Activated gamma-delta T cell (primary cell): ENCODE data around the gene CHRNG.
"Not testable (repeated sequence)": the region's sequence is repeated elsewhere in the genome, so short reads cannot be mapped to it uniquely, and the experiment has no call there.

Source experiments
- DNase-seq: peaks from one replicate; lab custom pipeline; 2025; lab: John Stamatoyannopoulos, UW

Gene CHRNG

DNA sequence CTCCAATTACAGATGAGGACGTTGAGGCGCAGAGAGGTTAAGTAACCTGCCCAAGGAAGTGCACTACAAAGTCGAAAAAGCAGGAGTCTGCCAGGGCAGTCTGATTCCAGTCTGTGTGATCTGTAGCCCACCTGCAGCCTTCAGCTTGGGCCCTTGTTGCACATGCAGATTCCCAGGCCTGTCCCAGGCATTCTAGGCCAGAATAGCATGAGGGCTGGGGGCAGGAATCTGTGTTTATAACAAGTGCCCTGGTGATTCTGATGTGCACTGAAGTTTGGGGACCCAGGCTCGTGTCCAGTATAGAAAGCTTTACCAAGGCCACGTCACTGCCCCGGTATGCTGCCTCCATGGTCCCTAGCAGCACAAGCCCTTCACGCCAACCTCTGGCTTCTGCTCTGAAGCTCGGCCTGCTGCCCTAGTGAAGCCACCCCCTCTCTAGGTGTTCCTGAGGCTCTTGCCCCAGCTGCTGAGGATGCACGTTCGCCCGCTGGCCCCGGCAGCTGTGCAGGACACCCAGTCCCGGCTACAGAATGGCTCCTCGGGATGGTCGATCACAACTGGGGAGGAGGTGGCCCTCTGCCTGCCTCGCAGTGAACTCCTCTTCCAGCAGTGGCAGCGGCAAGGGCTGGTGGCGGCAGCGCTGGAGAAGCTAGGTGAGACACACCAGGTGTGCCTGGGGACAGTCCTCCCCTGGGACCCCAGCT is 4.6 kb downstream of the CHRNG start:
- DNase-seq: no peak

- DNase-seq: no peak
These were observed 5.2 kb downstream of the CHRNG start for GRCh38 chr2:232544674-232545073.

DNA sequence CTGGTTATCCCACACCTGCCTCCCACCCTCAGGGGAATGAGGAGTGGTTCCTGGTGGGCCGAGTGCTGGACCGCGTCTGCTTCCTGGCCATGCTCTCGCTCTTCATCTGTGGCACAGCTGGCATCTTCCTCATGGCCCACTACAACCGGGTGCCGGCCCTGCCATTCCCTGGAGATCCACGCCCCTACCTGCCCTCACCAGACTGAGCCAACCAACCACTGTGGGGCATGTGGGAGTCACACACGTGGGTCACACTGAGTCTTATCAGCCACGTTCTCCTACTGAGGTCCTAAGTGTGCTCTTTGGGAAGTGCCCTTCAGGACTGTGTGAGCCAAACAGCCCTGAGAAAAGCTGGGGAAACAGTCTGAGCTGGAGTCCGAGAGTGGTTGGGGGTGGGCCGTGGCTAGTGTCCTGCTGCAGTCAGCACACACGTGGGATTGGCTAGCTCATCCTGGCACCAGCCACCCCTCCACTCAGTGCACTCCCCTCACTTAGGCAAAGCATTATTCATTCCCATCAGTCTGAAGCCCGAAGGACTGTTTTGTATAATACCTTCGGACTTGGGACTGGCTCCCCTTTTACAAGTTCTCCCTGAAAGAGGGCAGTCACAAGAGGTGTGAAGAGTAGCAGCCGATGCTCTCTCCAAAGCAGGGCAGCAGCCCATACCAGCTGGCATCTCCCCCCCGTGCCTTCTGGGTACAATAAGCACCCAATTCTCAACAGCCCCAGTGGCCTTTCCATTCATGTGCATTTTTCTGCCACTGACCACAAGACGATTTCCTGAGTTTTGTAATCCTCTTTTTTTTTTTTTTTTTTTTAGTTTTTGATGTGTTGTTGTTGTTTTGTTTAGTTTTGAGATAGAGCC is 6.3 kb downstream of the CHRNG start:
- no peak for DNase-seq

- DNase-seq: no peak
These were observed 8.5 kb downstream of the CHRNG start for GRCh38 chr2:232547991-232548390.

GRCh38 chr2:232549655-232550353 is 10.3 kb downstream of the CHRNG start:
- no peak for DNase-seq

DNA sequence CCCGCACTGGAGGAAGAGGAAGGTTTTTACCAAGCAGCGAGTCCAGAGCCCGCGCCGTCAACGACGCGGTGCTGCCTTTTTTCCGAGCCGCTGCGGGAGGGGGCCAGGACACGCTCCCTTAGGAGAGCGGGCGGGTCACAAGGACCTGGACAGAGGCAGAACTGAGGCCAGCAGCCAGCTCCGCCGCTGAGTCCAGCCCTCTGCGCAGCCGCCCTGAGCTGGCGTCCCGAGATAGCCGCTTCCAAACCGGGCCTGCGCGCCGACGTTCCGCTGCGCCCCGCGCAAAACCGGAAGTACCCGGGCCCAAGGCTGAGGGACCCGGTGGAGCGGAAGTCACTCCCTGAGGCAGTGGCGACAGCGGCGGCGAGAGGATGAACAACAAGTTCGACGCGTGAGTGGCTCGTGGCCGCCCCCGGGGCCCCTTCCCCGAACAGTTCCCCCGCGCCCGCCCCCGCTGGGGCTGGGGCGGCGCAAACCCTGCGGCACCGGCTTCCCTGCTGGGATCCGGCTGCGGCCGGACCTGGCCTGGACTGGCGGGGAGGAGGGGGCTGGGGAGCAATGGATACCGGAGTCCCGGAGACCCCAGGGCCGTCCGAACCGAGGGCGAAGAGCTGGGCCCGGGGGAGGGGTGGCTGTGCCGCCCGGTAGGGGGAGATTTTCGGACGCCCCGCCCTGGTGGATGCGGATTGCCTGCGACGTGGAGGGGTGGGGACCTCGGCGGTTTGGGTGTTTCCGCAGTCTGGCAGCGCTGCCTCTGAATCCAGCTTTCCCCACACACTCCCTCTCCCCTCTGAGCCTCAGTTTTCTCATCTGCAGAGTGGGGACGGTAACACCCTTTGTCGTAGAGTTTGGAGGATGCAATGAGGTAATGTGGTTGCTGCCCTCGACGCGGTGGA is 11.1 kb downstream of the CHRNG start, which contains the start of the genes EIF4E2 and TIGD1:
EIF4E2 (plus strand) TSS at position 336 of the 896 bp plus-strand sequence; CDS start at position 372, 36 bp downstream.
TIGD1 (minus strand) TSS at position 204 of the 896 bp plus-strand sequence. CDS start 675 bp downstream, outside the sequence.
- DNase-seq: peak; percentile 81

- DNase-seq: no peak
These were observed 11.8 kb downstream of the CHRNG start for GRCh38 chr2:232551250-232551638.

- no peak for DNase-seq
These were observed 12.3 kb downstream of the CHRNG start for GRCh38 chr2:232551776-232552175.

GRCh38 chr2:232556426-232556825 is 16.9 kb downstream of the CHRNG start:
- DNase-seq: no peak

DNA sequence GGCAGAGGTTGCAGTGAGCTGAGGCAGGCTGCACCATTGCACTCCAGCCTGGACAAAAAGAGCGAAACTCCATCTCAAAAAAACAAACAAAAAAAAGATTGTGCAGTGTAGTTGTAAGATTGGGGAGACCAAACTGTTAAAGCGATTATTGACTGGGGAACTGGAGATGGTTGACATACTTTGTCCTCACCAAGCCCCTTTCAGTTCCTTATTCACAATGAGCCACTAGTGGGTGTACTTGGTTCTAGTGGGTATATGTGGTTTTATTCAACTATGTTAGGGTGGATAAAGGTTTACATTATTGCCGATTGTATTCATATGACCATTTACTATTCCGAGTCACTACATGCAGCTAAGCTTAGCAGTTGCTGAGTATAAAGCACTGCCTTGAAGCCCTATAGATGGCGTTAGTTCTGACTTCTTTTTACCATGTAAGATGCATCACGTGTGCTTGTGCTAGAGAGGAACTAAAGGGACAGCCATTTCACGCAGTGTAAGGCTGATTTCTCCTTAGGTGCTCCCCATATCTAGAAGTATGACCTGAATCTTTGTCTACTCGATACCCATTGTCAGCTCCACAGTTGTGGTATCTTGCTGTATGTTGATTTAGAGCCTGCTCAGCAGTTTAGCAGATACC is 23.1 kb downstream of the CHRNG start:
- no peak for DNase-seq

GRCh38 chr2:232563580-232563979 is 24.1 kb downstream of the CHRNG start:
- DNase-seq: no peak

DNA sequence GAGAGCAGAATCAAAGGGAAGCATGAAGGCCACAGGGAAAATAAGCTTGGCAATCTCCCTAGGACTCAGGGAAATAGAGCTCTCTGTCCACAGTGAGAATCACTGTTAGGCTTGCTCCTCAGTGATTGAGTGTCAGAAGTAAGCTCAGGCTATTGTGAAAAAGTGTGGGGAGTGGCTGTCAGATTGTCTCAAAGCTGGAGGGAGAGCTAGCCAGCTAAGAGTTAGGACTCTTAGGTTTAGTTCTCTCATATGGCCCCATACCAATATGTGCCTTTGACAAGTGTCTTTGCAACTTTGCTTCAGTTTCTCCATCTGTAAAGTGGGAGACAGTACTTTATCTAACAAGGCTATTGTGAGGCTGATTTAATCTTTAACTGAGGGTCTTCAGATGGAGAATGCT is 28.2 kb downstream of the CHRNG start:
- no peak for DNase-seq

DNA sequence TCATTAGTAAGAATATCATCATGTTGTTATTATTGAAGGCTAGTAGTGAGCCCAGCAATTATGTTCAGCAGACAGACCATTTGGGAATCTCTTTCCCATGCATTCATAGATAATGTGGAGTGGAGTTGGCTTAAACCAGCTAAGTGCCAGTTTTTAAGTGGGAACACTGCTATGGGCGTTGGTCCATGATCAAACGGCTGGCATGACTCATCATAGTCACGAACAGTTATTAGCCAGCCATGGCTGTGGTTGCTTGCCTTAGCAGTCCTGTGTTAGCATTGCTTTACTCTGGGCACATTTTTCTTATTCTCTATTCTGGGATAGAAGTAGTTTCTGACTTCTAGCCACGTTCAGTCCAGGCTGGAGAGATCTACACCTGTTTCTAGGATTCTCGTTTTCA is 28.7 kb downstream of the CHRNG start:
- no peak for DNase-seq

GRCh38 chr2:232569541-232569940 is 30.0 kb downstream of the CHRNG start:
- no peak for DNase-seq

- not testable (repeated sequence) for DNase-seq
These were observed 31.0 kb downstream of the CHRNG start for GRCh38 chr2:232570481-232570880.

DNA sequence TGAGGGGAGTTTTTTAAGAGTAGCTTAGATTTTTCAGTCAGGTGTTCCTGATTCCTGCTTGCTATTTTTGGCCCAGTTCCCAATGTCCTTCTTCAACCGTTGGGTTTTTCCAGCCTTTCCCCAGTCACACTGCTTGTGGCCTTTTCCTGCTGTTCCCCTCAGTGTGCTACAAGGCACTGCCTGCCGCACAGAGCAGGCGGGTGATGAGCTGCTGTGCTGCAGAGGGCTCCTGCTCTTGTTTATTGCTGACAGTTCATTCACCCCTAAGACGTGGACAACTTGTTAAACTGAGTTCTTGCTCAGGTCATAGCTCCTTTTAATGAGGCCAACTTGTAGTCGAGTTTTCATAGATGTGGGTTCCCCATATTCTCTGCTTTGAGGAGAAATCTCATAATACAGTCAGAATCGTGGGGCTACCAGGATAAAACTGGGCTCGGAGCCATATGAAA is 31.6 kb downstream of the CHRNG start:
- DNase-seq: no peak

DNA sequence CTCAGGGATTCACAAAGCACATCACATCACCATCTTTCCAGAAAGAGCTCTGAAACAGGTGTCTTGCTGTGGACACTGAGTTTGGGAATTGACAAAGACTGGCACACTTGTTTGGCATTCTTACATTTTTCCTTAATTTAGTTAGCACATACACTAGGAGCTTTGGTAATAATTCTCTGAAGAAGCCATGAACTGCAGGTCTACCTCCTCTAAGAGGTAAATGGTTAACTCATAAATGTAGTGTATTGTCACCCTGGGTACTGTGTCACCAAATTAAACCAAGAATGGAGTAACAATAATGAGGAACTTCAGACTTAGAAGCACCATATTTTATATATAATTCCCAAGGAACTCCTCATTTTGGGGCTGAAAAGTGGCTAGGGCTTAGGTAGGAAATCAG is 33.5 kb downstream of the CHRNG start:
- DNase-seq: no peak

- DNase-seq: no peak
These were observed 34.4 kb downstream of the CHRNG start for GRCh38 chr2:232573771-232574435.

DNA sequence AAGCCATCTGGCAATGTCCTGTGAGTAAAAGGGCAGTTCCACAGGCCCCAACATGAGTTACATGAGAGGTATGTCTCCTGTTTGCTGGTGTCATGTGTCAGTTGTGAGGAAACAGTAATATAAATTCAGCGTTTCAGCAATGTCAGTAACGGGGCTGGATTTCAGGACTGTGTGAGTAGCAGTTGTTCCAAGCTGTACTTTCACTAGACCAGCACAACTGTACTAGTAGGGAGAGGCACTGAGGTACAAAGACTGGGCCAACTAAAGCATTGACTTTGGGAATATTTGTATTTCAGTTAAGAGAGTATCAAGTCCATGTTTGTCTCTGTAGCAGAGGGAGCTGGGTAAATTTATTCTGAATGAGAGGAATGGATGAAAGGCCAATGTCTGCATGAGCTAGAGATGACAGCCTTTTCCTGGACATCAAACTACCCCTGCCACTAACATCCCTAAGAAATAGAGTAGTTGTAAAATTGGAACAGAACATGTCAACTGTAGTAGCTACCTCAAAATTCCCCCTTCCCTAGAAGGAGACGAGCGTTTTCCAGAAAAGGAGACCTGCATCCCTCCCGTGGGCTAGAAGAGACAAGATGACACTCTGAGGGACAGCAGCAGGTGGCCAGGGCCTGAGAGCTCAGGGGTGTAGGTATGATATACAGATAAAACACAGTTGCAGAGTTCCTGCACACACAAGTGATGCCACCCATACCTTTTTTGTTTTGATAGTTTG is 35.3 kb downstream of the CHRNG start:
- DNase-seq: no peak

DNA sequence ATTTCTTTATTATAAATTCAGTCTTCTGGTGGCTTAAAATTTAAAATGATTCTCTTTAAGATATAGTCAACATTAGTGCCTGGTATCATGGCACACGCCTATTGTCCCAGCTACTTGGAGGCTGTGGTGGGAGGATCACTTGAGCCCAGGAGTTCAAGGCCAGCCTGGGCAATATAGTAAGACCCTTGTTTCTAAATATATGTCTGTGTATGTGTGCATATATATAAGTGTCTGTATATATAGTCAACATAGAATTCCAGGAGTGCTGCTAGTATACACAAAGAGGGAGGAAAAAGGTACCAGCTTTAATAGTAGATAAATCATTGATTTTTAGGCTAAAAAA is 35.9 kb downstream of the CHRNG start:
- DNase-seq: no peak
